HG03097 (cell line): ENCODE measurements around the gene CACNB1.

Experiments used
- ATAC-seq: cut with Tn5 transposase; IDR thresholded peaks from one replicate; pipeline ENCODE4 v1.9.1; 2021; ENCODE audit not compliant: unreplicated experiment, low FRiP score

The CACNB1 gene

GRCh38 chr17:39225959-39226683 is 28.7 kb upstream of the CACNB1 start:
- no peak for ATAC-seq

GRCh38 chr17:39225308-39225958 is 28.0 kb upstream of the CACNB1 start, which contains the start of gene STAC2:
Gene STAC2, minus strand, starts transcription at chr17:39225945. Its CDS starts 443 bp downstream, at chr17:39225502.
- no peak for ATAC-seq

GRCh38 chr17:39224778-39225307 is 27.4 kb upstream of the CACNB1 start:
- ATAC-seq, result no peak

- ATAC-seq, result no peak
Measured at GRCh38 chr17:39223907-39224777, 26.7 kb upstream of the CACNB1 start.

DNA sequence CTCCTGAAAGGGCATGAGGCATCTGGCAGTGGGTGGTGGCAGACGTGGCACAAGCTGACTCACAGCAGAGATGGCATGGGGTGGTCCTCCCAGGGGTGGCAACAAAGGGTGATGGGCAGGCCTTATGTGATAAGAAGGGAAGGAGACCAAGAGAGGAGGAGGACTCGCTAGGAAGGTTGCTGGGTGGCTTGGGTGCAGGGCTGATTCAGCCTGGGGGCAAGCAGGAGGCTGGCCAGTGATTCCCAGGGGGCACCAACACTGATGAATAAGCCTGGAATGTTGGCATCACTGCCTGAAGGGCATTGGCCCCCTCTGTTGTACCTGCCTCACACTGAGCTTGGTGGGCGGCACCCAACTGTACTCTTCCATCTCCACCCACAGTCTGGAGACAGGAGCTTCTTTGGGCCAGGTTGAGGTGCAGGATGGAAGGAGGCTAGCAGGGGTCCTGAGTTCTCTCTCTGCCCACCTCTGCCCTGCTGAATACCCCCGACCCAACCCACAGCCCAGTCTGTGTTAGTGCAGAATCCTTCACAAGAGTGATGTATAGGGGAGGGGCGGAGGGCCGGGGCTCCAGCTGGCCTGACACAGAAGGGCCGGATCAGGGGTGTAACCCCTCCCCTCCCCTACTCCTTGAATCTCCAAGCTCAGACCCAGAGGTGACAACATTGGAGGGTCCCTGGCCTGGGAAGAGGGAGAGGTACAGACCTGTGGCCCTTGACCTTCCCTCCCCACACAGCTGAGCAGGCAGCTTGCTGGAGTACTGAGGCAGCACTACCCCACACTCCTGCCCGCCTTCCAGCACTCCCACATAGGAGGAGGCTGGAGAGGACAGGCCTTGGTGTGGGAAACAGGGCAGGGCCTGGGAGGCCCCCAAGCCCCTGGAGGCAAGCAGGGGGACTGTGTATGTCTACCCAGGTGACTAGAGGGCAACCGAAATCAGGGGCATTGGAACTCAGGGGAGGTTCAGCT is 25.7 kb upstream of the CACNB1 start:
- no peak for ATAC-seq

- no peak for ATAC-seq
Measured at GRCh38 chr17:39222151-39222550, 24.7 kb upstream of the CACNB1 start.

DNA sequence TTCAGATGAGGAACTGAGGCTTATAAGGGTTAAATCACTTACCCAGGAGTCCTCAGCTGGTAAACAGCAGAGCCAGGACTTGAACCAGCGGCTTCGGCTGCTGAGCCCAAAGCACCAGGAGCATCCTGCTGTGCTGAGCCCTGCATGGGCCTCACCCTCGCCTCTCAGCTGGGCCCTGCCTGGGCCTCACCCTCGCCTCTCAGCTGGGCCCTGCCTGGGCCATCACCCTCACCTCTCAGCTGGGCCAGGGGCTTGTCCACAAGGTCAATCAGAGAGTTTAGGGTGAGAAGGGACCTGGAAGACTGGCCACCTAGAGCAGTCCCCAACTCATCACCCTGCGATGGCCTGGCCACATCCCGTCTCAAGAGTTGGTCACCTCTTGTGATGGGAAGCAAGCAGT is 24.1 kb upstream of the CACNB1 start:
- no peak for ATAC-seq

GRCh38 chr17:39219647-39220154 is 22.2 kb upstream of the CACNB1 start:
- no peak for ATAC-seq

DNA sequence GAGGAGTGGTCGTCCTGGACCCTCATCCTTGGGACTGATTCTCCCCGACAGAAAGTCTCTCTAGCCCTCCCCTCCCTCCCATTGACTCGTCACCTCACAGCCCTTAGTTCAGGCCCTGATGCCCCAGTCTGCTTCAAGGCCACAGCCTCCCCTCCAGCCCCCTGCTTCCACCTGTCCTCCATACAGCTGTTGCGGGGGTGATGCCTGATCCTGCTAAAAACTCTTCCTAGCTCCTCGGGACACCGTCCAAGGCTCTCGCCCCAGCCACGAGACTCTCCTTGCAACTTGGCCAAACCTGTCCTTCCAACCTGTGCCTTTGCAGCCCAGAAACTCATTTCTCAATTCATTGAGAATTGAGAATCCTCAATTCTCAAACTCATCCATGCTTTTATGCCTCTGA is 21.4 kb upstream of the CACNB1 start:
- ATAC-seq, result no peak

- no peak for ATAC-seq
Measured at GRCh38 chr17:39217734-39218369, 20.4 kb upstream of the CACNB1 start.

- ATAC-seq, result no peak
Measured at GRCh38 chr17:39213852-39214251, 16.4 kb upstream of the CACNB1 start.

DNA sequence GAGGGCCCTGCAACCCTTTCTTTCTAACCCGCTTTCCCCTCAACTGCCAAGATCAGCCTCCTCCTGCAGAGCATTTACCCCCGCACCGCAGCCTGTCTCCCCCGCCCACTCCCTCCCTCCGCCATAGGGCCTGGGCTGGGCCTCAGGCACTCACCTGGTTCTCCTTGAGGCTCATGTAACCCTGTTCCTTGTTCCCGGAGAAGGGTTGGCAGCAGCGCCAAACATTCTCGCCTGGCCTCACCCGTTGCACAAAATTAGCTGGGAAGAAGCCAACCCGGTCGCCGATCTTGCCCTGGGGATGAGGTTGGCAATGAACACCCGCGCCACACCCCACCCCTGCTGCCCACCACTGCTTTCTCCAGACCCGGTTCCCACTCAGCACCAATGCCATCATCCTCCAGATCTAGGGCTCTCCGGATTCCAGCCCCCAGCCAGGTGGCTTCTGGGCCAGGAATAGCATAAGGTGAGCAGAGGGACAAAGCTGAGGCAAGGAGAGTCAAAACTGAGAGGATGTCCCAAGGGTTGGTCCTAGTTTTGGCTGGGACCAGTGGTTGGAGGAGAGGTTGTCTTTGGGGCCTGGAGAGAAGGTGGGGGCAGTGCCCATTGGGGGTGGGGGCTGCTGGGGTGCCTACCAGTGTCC is 15.5 kb upstream of the CACNB1 start:
- ATAC-seq, result no peak

DNA sequence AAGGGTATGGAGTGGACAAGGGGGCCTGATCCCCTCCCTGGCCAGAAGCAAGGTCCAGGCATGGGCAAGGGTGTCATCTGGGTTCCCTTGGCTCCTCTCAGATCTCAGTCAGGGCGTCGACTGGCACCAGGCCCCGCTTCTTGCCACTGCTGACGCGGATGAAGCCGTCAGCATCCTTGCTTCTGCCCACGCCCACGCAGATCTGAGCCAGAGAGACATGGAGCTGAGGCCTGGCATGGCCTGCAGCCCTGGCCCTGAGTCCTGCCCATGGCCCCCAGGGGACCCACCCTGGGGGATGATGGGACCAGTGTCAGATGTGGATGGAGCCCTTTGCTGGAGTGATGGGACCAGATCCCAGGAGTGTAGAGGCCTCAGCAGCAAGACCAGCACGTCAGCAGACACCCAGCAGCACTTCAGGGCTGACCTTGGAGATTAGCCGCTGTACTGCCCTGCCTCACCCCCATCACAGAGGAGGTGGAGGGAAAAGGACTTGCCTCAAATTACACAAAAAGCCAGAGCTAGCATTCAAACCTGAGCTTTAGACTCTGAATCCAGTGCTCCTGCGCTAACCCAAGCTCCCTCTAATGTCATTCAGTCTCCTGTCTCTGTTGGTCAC is 14.8 kb upstream of the CACNB1 start:
- ATAC-seq, result no peak

- ATAC-seq, result no peak
Measured at GRCh38 chr17:39210093-39210434, 12.6 kb upstream of the CACNB1 start.

DNA sequence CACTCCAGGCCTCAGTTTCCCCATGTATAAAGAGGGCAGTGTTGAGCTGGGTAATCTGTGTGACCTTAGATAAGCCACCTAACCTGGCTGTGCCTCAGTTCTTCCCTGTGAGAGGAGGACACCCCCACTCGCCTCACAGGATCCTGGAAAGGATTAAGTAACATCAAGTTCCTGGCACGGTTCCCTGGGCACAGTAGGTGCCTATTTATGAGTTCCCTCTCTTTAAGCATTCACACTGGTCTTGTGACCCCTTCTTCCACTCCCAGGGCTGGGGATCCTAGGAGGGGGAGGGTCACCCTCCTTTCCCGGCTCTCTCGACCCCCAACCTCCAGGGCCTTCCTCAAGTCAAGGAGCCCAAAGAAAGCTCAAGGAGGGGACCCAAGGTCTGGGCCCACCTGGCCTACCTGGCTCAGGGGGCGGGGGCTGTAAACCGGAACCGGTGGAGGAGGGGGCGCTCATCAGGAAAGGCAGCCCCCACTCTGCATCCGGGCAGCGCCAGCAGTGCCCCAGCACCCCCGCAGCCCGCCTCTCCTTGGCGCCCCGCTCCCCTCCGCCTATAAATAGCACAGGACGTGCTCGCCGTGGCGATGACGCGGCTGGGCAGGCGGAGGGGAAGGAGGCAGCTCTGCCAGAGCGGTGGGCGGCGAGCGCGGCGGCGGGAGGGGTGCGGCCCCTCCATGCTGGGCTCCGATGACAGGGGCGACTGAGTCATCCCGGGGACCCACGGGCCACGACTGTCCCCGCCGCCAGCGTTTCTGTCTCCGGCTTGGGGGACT is 12.0 kb upstream of the CACNB1 start:
- ATAC-seq, result no peak

- no peak for ATAC-seq
Measured at GRCh38 chr17:39208893-39209292, 11.4 kb upstream of the CACNB1 start.

DNA sequence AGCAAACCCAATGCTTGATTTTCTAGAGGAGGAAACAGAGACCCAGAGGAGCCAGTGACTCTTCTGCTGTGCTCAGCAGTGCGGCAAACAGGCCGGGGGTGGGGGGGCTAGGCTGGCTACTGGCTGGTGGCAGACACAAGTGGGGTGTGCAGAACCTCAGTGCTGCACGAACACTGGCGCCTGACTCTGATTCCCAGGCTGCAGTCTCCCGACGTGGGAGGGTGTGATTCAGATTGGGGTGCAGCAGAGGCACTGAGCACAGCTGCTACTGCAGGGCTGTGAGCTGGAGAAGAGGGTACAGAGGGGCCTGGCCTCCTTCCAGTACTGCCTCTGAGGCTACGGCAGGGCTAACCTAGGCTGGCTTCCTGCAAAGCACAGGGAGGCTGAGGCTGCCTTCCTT is 10.7 kb upstream of the CACNB1 start:
- no peak for ATAC-seq

GRCh38 chr17:39205112-39205526 is 7.7 kb upstream of the CACNB1 start:
- no peak for ATAC-seq
